ENCODE data around the gene NOP53.
"Not testable (repeated sequence)": the region's sequence is repeated elsewhere in the genome, so short reads cannot be mapped to it uniquely, and the experiment has no call there.

The NOP53 gene

DNA sequence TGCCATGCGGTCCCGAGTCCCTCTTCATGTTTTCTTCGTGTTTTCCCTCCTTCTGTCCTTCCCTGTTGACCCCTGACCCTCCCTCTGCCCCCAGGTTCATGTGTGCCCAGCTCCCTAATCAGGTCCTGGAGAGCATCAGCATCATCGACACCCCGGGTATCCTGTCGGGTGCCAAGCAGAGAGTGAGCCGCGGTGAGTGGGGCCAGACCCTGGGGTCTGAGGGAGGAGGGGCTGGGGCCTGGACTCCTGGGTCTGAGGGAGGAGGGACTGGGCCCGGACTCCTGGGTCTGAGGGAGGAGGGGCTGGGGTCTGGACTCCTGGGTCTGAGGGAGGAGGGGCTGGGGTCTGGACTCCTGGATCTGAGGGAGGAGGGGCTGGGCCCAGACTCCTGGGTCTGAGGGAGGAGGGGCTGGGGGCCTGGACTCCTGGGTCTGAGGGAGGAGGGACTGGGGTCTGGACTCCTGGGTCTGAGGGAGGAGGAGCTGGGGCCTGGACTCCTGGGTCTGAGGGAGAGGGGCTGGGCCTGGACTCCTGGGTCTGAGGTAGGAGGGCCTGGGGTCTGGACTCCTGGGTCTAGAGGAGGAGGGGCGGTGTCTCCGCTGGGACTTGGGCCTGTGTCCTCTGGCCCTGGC is 26.8 kb upstream of the NOP53 start:
- DNase-seq: not testable (repeated sequence)

DNA sequence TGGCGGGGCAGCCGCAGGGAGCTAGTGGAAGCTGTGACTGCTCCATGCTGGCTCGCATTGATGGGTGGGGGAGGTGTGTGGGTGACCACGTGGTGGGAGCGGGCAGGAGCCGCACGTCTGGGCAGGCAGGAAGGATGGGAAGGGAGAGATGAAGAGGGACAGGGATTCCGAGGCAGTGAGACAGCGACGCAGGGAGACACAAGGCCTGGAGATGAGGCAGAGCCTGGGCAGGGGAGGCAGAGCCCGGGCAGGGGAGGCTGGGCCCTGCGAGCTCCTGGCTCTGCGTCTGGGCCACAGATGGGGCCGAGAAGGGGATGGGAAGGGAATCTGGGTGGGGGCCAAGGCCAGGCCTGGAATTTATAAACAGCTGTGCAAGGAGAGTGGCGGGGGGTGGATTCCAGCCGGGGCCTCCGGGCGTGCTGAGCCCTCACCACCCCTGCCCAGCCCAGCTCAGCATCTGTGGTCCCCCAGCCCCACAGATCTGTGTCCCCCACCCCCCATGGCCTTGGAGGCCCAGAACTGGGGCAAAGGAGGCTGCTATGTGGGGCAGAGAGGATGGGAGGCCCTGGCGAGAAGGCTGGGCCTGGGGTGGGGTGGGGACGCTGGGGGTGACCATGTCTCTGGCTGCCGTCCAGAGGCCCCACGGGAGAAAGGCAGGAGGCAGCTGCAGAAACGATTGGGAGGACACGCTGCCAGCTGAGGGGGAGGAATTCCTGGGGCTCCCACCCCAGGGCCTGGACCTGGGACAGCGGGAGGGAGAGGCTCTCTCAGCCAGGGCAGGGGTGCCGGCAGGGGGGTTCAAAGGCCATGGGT is 26.1 kb upstream of the NOP53 start:
- DNase-seq: no peak

DNA sequence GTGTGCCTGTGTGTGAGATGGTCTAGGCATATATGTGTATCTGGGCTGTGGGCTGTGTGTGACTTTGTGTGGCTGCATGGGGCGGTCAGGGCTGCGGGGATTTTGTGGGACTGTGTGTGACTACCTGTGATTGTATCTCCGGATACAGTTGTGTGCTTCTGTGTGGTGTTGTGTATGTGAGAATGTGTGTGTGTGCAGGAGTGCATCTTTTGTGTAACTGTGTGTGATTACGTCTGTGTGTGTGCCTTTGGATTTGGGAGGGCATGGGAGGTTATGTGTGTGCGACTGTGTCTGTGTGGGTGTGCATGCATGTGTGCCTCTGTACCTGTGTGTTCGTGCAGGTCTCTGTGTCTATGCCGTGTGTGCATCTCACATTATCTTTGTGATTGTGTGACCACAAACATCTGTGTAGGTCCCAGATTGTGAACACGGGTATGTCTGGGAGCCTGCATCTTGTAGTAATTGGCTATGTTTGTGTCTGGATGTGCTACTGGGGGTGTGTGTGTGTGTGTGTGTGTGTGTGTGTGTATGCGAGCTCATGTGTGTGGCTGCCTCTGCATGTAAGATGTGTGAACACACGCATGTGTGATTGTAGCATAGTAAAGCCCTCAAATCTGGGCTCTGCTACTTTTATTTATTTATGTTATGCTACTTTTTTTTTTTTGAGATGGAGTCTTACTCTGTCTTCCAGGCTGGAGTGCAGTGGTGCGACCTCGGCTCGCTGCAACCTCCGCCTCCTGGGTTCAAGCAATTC is 24.5 kb upstream of the NOP53 start:
- DNase-seq: no peak

DNA sequence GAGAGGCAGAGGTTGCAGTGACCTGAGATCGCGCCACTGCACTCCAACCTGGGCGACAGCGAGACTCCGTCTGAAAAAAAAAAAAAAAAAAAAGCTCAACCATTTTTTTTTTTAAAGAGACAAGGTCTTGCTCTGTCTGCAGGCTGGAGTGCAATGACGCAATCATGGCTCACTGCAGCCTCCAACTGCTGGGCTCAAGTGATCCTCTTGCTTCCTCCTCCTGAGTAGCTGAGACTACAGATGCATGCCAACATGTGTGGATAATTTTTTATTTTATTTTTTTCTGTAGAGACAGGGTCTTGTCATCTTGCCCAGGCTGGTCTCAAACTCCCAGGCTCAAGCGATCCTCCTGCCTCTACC is 21.8 kb upstream of the NOP53 start:
- DNase-seq: no peak

DNA sequence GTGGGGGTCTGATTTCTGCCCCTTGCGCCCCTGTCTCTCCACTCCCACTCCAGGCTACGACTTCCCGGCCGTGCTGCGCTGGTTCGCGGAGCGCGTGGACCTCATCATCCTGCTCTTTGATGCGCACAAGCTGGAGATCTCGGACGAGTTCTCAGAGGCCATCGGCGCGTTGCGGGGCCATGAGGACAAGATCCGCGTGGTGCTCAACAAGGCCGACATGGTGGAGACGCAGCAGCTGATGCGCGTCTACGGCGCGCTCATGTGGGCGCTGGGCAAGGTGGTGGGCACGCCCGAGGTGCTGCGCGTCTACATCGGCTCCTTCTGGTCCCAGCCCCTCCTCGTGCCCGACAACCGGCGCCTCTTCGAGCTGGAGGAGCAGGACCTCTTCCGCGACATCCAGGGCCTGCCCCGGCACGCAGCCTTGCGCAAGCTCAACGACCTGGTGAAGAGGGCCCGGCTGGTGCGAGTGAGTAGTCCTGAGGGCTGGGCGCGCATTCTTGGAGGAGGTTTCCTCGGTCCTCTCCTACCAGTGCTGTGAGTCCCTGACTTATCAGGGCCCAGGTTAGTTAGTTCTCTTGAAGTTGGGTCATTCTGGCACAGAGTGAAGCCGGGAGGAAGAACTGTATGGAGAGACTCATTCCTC is 19.5 kb upstream of the NOP53 start:
- DNase-seq: no peak

DNA sequence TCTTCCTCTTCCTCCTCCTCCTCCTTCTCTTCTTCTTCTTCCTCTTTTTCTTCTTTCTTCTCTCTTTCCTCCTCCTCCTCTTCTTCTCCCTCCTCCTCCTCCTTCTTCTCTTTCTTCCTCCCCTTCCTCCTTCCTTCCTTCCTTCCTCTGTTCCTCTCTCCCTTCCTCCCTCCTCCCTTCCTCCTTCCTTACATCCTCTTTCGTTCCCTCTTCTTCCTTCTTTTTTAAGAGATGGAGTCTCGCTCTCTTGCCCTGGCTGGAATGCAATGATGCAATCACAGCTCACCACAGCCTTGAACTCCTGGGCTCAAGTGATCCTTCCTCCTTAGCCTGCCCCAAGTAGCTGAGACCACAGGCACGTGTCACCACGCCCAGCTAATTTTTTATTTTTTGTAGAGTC is 18.9 kb upstream of the NOP53 start:
- DNase-seq: no peak

DNA sequence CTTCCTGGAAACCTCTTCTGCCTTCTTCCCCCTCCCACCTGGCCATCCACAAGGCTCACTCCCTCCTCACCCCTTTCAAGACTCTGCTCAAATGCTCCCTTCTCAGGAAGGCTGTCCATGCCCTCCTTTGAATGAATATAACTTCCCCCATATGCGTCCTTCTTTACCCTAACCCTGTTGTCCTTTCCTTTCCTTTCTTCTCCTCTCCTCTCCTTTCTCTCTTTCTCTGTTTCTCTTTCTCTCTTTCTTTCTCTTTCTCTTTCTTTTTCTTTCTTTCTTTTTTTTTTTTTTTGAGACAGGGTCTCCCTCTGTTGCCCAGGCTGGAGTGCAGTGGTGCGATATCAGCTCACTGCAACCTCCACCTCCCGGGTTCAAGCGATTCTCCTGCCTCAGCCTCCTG is 17.1 kb upstream of the NOP53 start:
- DNase-seq: not testable (repeated sequence)

DNA sequence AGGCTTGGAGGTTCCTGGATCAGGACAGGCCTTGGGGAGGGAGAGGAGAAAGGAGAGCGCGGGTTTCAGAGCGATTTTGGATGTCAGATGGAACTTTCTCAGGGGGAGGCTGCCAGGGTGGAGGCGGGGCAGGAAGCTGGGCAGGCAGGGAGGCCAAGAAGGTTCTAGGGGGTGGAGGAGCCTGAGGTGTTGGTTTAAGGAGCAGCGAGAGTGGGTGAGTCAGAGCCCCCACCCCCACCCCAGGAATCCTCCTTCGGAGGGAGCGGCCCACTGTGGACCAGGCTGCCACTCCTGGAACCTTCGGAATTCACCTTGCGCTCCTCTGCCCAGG is 15.9 kb upstream of the NOP53 start:
- no peak for DNase-seq

DNA sequence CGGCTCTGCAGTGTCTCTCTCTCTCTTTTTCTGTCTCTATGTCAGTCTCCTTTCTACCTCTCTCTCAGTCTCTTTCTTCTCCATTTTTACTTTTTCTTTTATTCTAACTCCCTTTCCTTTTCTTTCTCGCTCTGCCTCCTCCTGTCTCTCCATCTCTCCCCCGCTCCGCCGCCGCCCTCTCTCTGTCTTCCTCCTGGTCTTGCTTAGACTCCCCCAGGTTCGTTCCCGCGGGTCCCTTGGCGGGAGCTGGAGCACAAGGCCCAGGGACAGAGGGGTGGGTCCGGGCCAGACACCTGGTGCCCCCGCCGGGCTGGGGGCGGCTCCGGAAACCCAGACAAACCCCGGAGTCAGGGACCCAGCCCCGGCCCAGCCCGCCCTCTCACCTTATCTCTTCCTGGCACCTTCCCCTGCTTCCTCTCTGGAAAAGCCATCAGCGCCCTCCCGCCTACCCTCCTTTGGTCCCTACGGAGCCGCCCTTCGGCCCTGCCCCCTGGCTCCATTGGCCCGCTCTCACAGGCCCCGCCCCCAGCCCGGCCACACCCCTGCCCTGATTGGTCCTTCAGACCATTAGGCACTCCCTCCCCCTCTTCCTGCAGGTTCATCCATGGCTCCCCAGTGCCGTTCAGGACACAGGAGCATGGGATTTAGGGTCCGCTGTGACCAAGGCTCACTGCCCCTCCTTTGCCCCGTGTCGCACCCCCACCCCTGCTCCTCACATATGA is 15.4 kb upstream of the NOP53 start:
- DNase-seq: no peak

DNA sequence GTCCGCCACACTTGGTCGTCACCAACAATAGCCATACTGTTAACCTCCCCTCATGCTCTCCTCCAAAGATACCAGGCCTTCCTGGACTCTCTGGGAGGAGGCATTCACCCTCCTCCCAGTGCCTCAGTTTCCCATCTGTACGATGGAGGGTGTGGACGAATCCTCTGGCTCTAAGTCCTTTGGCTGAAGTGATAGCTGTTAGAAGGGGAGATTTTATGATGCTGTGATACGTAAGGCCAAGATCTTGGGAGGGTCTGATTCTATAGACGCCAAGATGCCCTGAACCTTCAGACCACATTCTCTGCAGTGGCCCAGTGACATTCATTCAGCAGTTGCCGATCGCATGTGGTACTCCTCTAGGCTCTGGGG is 14.8 kb upstream of the NOP53 start:
- no peak for DNase-seq

DNA sequence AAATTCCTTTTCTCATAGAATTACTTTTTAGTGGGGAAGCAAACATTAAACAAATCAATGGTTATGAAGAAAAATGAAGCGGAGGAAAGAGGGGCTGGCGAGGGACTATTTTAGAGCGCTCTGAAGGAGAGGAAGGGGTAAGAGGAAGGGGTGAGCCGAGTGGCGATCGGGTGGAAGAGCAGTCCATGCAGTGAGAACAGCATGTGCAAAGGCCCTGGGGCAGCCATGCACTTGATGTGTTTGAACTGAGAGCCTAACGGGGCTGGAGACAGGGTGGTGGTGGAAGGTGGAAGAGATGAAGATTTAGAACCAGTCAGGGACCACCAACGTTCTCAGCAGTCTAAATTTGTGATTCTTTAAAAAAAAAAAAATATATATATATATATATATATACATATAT is 14.4 kb upstream of the NOP53 start:
- DNase-seq: no peak

DNA sequence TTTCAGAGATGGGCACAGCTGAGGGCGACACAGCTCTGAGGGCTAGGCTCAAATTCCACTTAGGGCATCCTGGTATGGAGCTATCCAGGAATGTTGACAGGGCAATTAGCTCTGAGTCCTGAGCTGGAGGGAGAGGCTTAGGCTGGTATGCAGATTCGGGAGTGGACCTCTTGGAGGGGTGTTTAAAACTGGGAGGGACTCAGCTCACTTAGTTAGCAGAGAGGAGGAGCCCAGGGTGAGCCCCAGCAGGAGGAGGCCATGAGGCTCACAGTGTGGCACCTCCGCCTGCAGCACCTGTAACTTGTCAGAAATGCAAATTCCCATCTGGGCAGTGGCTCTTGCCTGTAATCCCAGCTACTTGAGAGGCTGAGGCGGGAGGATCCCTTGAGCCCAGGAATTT is 10.2 kb upstream of the NOP53 start:
- DNase-seq: no peak

DNA sequence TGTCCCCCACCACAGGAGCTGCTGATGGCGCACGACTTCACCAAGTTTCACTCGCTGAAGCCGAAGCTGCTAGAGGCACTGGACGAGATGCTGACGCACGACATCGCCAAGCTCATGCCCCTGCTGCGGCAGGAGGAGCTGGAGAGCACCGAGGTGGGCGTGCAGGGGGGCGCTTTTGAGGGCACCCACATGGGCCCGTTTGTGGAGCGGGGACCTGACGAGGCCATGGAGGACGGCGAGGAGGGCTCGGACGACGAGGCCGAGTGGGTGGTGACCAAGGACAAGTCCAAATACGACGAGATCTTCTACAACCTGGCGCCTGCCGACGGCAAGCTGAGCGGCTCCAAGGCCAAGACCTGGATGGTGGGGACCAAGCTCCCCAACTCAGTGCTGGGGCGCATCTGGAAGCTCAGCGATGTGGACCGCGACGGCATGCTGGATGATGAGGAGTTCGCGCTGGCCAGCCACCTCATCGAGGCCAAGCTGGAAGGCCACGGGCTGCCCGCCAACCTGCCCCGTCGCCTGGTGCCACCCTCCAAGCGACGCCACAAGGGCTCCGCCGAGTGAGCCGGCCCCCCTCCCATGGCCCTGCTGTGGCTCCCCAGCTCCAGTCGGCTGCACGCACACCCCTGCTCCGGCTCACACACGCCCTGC is 4.4 kb upstream of the NOP53 start:
- no peak for DNase-seq

DNA sequence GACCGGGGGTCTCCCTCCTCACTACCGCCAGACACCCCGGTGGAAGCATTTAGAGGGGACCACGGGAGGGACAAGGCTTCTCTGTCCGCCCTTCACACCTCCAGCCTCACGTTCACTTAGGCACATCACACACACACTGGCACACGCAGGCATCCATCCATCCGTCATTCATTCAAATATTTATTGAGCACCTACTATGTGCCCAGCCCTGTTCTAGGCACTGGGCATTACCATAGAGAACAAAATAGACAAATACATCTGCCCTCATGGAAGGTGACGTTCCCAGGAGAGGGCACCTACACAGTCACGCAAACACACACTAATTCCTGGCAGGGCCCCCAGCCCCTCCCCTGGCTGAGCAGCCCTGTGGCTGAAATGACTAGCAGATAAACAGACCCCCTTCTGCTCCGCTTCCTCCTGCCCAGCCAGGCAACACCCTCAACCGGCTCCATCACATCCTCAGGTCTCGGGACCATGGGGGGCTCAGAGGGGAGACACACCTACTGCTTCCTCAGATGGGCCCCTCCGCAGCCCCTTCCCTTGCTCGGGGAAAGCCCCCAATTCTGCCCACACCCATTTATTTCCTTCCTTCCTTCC is 3.7 kb upstream of the NOP53 start:
- DNase-seq: no peak

DNA sequence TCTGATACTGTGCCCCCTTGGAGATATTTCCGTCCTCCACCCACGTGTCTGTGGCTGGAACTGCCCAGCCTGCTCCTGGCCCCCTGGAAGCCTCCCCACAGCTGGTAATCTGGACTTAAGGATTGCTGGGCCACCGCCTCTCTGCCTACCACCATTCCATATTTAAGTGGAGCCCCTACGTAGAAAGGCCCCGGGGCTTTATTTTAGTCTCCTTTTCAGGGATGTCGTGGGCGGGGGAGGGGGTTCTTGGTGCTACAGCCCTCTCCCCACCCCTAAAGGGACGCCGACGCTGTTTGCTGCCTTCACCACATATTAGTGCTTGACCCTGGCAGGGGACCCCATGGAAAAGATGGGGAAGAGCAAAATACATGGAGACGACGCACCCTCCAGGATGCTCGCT is 2.7 kb upstream of the NOP53 start:
- DNase-seq: no peak

DNA sequence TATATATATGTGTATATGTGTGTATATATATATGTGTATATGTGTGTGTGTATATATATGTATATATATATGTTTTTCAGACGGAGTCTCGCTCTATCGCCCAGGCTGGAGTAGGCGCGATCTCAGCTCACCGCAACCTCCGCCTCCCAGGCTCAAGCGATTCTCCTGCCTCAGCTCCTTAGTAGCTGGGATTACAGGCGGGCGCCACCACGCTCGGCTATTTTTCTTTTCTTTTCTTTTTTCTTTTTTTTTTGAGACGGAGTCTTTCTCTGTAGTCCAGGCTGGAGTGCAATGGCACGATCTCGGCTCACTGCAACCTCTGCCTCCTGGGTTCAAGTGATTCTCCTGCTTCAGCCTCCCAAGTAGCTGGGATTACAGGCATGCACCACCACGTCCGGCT is 783 bp downstream of the NOP53 start:
- DNase-seq: not testable (repeated sequence)

DNA sequence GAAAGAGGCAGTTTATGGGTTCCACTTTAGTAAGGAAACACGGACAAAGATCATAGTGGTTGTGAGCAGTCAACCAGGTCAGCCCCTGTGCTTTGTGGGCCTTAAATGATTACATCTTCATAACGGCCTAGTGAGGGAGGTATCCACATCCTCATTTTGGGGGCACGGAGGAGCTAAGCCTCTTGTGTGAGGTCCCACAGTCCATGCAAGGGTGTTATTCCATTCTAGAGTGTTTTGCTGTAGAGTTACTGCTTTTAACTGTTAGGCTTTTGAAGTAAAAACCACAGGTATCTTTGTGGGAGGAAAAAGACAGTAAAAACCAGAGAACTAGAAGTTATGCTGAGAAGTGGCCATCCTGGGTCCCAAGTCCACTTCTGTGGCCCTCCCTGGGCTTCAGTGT is 4.0 kb downstream of the NOP53 start:
- no peak for DNase-seq

DNA sequence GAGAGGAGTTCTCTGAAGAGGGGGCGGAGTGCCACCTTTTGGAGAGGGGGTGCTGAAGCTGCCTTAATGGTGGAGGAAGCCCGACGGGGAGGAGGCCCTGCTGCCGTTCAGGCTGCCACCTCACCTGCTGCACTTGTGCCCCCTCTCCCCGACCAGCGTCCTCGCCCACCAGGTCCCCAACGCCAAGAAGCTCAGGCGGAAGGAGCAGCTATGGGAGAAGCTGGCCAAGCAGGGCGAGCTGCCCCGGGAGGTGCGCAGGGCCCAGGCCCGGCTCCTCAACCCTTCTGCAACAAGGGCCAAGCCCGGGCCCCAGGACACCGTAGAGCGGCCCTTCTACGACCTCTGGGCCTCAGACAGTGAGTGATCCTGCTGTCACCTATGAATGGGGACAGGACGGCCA is 5.4 kb downstream of the NOP53 start:
- no peak for DNase-seq

DNA sequence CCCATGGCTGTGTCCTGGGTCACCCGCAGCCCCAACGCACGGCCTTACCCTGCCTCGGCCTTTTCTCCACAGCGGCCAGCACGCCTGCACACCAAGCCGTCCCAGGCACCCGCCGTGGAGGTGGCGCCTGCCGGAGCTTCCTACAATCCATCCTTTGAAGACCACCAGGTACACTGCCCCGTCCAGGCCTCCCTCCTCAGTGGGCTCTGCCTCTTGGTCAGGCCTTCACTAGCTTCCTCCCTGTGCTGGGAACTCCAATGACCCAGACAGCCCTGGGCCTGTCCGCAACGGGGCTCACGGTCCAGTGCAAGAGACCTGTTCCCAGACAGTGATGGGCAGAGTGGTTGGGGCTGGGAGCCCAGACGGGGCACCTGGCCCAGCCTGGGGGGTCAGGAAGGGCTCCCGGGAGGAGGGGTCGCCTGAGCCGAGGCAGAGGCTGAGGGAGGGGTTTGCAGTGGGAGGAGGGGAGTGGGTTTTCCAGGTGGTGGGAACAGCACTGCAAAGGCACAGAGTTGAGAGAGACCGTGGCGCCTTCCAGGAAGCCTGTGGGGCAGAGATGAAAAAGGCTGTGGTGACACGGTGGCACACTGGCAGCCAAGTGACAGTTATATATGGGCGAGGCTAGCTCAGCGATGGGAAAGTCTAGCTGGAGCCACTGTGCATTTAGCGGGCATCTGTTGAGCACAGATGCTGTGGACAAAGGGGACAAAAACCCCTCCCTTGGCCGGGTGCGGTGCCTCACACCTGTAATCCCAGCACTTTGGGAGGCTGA is 7.3 kb downstream of the NOP53 start:
- no peak for DNase-seq

DNA sequence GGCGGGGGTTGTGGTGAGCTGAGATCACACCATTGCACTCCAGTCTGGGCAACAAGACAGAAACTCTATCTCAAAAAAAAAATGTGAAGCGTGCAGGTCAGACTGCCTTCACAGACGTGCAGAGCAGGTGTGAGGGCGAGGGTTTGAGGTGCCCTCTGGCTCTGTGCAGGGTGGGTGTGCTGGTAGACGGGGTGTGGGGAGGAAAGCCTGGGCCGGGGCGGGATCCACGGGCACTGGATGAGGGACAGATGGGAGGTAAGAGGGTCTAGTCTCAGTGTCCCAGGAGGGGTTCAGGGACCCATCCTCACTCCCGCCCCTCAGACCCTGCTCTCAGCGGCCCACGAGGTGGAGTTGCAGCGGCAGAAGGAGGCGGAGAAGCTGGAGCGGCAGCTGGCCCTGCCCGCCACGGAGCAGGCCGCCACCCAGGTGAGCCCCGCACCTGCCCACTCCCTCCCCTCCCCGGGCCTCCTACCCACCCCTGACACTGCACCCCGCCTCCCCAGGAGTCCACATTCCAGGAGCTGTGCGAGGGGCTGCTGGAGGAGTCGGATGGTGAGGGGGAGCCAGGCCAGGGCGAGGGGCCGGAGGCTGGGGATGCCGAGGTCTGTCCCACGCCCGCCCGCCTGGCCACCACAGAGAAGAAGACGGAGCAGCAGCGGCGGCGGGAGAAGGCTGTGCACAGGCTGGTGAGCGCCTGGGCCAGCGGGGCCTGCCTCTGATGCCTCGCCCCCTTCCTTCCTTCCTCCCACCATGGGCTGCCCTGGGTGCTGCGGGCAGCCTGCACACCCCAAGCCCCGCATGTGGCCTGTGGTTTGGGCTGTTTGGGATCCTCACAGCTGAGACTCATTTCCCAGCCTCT is 9.1 kb downstream of the NOP53 start:
- DNase-seq: no peak
